Measurements from ENCODE around the gene LBX2. TPM values are rescaled to one million over a fixed set of nuclear protein-coding genes. Genes with fewer than 3 reads are reported as not detected.

The LBX2 gene
- polyA plus RNA-seq, 1 donor (not counting 4 experiments of a cell fraction or from before 2014, with no cell fraction given), result 0.09 TPM

DNA sequence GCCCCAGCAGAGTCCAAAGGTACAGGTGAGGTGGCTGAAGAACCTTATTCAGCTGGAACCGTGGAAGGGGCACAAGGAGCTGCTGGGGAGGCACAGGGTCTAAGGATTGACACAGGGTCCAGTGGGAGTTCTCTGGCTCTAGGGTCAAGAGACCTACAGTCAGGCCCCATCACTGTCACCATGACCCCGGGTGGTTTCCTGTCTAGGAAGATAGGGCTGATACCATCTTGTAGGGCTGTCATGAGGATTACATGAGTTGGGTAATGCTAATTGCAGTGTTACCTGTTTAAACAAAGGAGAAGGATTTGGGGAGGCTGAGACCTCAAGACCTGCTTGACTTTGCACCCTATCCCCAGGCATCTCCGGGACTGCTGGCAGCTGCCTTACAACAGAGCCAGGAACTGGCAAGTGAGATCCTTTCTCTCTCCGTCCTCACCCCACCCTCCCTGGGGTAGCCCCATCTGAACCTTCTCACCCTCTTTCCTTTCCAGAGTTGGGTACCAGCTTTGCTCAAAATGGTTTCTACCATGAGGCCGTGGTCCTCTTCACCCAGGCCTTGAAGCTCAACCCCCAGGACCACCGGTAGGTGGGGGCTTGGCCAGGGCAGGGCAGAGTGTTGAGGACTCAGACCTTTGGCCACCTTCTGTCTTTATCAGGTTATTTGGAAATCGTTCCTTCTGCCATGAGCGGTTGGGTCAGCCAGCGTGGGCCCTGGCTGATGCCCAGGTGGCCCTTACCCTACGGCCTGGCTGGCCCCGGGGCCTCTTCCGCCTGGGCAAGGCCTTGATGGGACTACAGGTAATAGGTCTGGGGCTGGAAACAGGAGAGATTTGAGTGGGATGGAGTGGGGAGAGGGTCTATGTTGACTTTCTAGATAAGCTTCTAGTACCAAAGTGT lies 7.5 kb downstream of the LBX2 start:
- Histone ChIP-seq H3K27ac (ENCODE audit: control insufficient read depth, insufficient read depth, low read length) (no peak overlapping the region), H3K4me3 (ENCODE audit: control insufficient read depth in 2 of 3, extremely low read depth in 1 of 3, insufficient read depth in 2 of 3, low read depth in 1 of 3, low read length in 3 of 3) (no peak overlapping the region), H3K9ac (ENCODE audit: control insufficient read depth, extremely low read depth, insufficient read depth, low read length) (no peak overlapping the region), H3K9me1 (ENCODE audit: control insufficient read depth, extremely low read depth, insufficient read depth, low read length) (no peaks in the 10 kb centered on the region), H3K36me3 (ENCODE audit: control insufficient read depth in 2 of 2, extremely low read depth in 1 of 2, insufficient read depth in 2 of 2, low read length in 2 of 2) (peaks cover 32 to 39% of the 10 kb centered on the region in 2 experiments), H4K20me1 (ENCODE audit: control insufficient read depth, extremely low read depth, insufficient read depth, low read length) (no peaks in the 10 kb centered on the region), H3K27me3 (ENCODE audit: control insufficient read depth, extremely low read depth, insufficient read depth, low read length) (no peaks in the 10 kb centered on the region), H3K79me2 (ENCODE audit: control insufficient read depth, insufficient read depth, low read length) (peaks cover 4% of the 10 kb centered on the region), H3K4me1 (ENCODE audit: control insufficient read depth, extremely low read depth, insufficient read depth, low read length) (peaks cover 13% of the 10 kb centered on the region), H3K4me2 (ENCODE audit: control insufficient read depth, extremely low read depth, insufficient read depth, low read depth, low read length) (no peak overlapping the region), H3K9me3 (ENCODE audit: control insufficient read depth, low read depth, low read length) (no peaks in the 10 kb centered on the region), H2AFZ (ENCODE audit: control insufficient read depth, low read length) (no peak overlapping the region)
- no peak for FAIRE-seq
- DNase-seq (ENCODE audit: low read depth, low spot score), result no peak
- dilution Hi-C loops (cut with MboI; ENCODE audit: extremely low pct_ligation_motif_present, low sequenced_read_pairs), result no loop called here
- TF ChIP-seq EZH2 (IDR thresholded peaks at IDR 0.05; ENCODE audit: low read length), result no peak
- TF ChIP-seq, protein P1, sequence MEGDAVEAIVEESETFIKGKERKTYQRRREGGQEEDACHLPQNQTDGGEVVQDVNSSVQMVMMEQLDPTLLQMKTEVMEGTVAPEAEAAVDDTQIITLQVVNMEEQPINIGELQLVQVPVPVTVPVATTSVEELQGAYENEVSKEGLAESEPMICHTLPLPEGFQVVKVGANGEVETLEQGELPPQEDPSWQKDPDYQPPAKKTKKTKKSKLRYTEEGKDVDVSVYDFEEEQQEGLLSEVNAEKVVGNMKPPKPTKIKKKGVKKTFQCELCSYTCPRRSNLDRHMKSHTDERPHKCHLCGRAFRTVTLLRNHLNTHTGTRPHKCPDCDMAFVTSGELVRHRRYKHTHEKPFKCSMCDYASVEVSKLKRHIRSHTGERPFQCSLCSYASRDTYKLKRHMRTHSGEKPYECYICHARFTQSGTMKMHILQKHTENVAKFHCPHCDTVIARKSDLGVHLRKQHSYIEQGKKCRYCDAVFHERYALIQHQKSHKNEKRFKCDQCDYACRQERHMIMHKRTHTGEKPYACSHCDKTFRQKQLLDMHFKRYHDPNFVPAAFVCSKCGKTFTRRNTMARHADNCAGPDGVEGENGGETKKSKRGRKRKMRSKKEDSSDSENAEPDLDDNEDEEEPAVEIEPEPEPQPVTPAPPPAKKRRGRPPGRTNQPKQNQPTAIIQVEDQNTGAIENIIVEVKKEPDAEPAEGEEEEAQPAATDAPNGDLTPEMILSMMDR (optimal IDR thresholded peaks at IDR 0.05 in 1 of 3, IDR thresholded peaks at IDR 0.05 in 1 of 3, conservative IDR thresholded peaks at IDR 0.05 in 1 of 3; ENCODE audit: extremely low read depth in 1 of 3, insufficient read depth in 2 of 3, low read length in 3 of 3), result no peak

DNA sequence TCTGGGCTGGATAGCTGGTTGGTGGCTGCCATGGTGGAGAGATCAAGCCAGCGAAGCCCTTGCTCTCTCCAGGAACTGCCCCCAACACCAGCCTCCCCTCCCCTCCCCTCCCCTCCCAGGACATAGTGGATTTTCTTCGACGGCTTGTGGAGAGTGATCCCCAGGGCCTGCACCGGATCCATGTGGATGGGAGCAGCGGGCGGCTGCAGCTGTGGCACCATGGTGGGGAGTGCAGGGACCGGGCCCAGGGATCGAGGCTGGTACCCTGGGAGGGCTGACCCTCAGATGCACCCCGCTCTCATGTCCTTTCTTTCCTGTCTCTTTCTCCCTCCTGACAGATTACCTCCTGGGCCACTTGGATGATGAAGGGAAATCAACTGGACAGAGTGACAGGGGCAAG lies 9.5 kb downstream of the LBX2 start:
- no peak overlapping the region for H3K4me2 ChIP-seq (ENCODE audit: control insufficient read depth, extremely low read depth, insufficient read depth, low read depth, low read length)
- no peak overlapping the region for H3K9ac ChIP-seq (ENCODE audit: control insufficient read depth, extremely low read depth, insufficient read depth, low read length)
- H2AFZ ChIP-seq (ENCODE audit: control insufficient read depth, low read length), result no peak overlapping the region
- dilution Hi-C loops (cut with MboI; ENCODE audit: extremely low pct_ligation_motif_present, low sequenced_read_pairs), result no loop called here
- H3K4me3 ChIP-seq (ENCODE audit: control insufficient read depth in 2 of 3, extremely low read depth in 1 of 3, insufficient read depth in 2 of 3, low read depth in 1 of 3, low read length in 3 of 3), result no peak overlapping the region
- no peaks in the 10 kb centered on the region for H3K9me1 ChIP-seq (ENCODE audit: control insufficient read depth, extremely low read depth, insufficient read depth, low read length)
- H4K20me1 ChIP-seq (ENCODE audit: control insufficient read depth, extremely low read depth, insufficient read depth, low read length), result no peaks in the 10 kb centered on the region
- DNase-seq (ENCODE audit: low read depth, low spot score) (no peak), FAIRE-seq (no peak)
- no peaks in the 10 kb centered on the region for H3K9me3 ChIP-seq (ENCODE audit: control insufficient read depth, low read depth, low read length)
- H3K4me1 ChIP-seq (ENCODE audit: control insufficient read depth, extremely low read depth, insufficient read depth, low read length), result peaks cover 10% of the 10 kb centered on the region
- H3K27ac ChIP-seq (ENCODE audit: control insufficient read depth, insufficient read depth, low read length), result no peak overlapping the region
- H3K27me3 ChIP-seq (ENCODE audit: control insufficient read depth, extremely low read depth, insufficient read depth, low read length), result no peaks in the 10 kb centered on the region
- peaks cover 12% of the 10 kb centered on the region for H3K79me2 ChIP-seq (ENCODE audit: control insufficient read depth, insufficient read depth, low read length)
- peaks cover 31 to 45% of the 10 kb centered on the region in 2 experiments for H3K36me3 ChIP-seq (ENCODE audit: control insufficient read depth in 2 of 2, extremely low read depth in 1 of 2, insufficient read depth in 2 of 2, low read length in 2 of 2)
- TF ChIP-seq, protein P1 (optimal IDR thresholded peaks at IDR 0.05 in 1 of 3, IDR thresholded peaks at IDR 0.05 in 1 of 3, conservative IDR thresholded peaks at IDR 0.05 in 1 of 3; ENCODE audit: extremely low read depth in 1 of 3, insufficient read depth in 2 of 3, low read length in 3 of 3), result no peak
- TF ChIP-seq EZH2 (IDR thresholded peaks at IDR 0.05; ENCODE audit: low read length), result no peak

All from keratinocyte (primary cell).